C4-2B (cell line): Measurements from ENCODE around the gene NID2.

Experiments
- CTCF ChIP-seq: fragments of 450-650 bp; conservative IDR thresholded peaks from 2 replicates; pipeline ENCODE4 v1.5.1; 2017; ENCODE audit warnings: mild to moderate bottlenecking
- ZFX ChIP-seq: fragments of 450-650 bp; IDR thresholded peaks from 2 replicates; pipeline ENCODE4 v1.6.1; 2017

DNA sequence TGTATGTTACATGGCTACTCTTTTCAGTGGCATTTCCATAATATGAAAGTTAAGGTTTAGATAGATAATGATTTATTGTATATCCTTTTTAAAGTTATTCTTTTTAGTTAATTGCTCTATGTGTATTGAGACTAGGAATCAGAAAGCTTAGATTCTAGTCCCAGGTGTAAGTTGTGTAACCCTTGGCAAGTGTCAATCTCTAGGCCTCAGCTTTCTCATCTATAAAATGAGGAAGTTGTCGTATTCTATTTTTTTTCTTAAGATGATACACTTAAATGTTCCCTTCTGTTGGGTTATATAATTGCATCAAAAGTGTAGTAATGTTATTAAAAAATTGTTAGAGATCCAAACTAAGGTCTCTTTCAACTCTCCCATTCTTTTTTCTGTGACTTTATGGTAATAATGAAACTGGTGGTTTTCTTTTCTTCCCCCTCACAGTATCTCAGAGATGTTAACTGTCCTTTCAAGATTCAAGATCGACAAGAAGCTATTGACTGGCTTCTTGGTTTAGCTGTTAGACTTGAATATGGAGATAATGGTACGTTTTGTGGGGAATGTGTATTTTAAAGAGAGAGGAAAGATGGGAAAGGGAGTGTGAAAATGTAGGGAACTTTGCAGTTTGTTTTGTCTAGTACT is 75.5 kb downstream of the NID2 start:
- TF ChIP-seq CTCF (no peak), ZFX (no peak)
